Activated T-cell treated with anti-CD3 and anti-CD28 coated beads for 48 hours (primary cell): ENCODE measurements around the gene SOSTDC1.
"Not testable (repeated sequence)": the region's sequence is repeated elsewhere in the genome, so short reads cannot be mapped to it uniquely, and the experiment has no call there.

Experiments
- DNase-seq: peaks from one replicate; pipeline ENCODE4 v3.0.0-alpha.2; 2020; ENCODE audit warnings: low read depth

Gene SOSTDC1

GRCh38 chr7:16462431-16462889 is 3.1 kb downstream of the SOSTDC1 start:
- no peak for DNase-seq

- DNase-seq: no peak
Observed at GRCh38 chr7:16460789-16461493, 4.6 kb downstream of the SOSTDC1 start.

GRCh38 chr7:16456303-16456702 is 9.2 kb downstream of the SOSTDC1 start:
- not testable (repeated sequence) for DNase-seq

GRCh38 chr7:16455591-16455990 is 9.9 kb downstream of the SOSTDC1 start:
- no peak for DNase-seq

GRCh38 chr7:16450366-16450765 is 15.2 kb downstream of the SOSTDC1 start:
- DNase-seq: no peak

GRCh38 chr7:16447876-16448275 is 17.7 kb downstream of the SOSTDC1 start:
- no peak for DNase-seq

- DNase-seq: no peak
Observed at GRCh38 chr7:16446508-16446907, 19.0 kb downstream of the SOSTDC1 start.

GRCh38 chr7:16443871-16444270 is 21.7 kb downstream of the SOSTDC1 start:
- not testable (repeated sequence) for DNase-seq

GRCh38 chr7:16438988-16439387 is 26.6 kb downstream of the SOSTDC1 start:
- DNase-seq: no peak

- DNase-seq: no peak
Observed at GRCh38 chr7:16436306-16436705, 29.2 kb downstream of the SOSTDC1 start.

GRCh38 chr7:16433568-16434122 is 31.9 kb downstream of the SOSTDC1 start:
- no peak for DNase-seq

- DNase-seq: no peak
Observed at GRCh38 chr7:16432425-16432731, 33.2 kb downstream of the SOSTDC1 start.

- DNase-seq: no peak
Observed at GRCh38 chr7:16431646-16432424, 33.7 kb downstream of the SOSTDC1 start.

- no peak for DNase-seq
Observed at GRCh38 chr7:16430133-16430532, 35.4 kb downstream of the SOSTDC1 start.

GRCh38 chr7:16428672-16429071 is 36.9 kb downstream of the SOSTDC1 start:
- DNase-seq: no peak

- no peak for DNase-seq
Observed at GRCh38 chr7:16428182-16428581, 37.4 kb downstream of the SOSTDC1 start.

GRCh38 chr7:16423761-16424160 is 41.8 kb downstream of the SOSTDC1 start:
- DNase-seq: no peak

- DNase-seq: no peak
Observed at GRCh38 chr7:16422917-16423316, 42.6 kb downstream of the SOSTDC1 start.

- DNase-seq: no peak
Observed at GRCh38 chr7:16422103-16422435, 43.5 kb downstream of the SOSTDC1 start.

GRCh38 chr7:16421333-16422102 is 44.0 kb downstream of the SOSTDC1 start, which contains the start of gene CRPPA:
TSS of gene CRPPA (minus strand) at chr7:16421538. CDS start at chr7:16421322, 216 bp downstream.
- peak; percentile 28 for DNase-seq

GRCh38 chr7:16420649-16421332 is 44.7 kb downstream of the SOSTDC1 start:
- peak; percentile 74 for DNase-seq

- DNase-seq: no peak
Observed at GRCh38 chr7:16420329-16420648, 45.2 kb downstream of the SOSTDC1 start.
